GM12875 (cell line): ENCODE measurements around the gene TEX29.

ENCODE experiments used
- H3K4me3 ChIP-seq: one replicate; pipeline ENCODE4 v1.5.1; 2011; ENCODE audit warnings: low read depth, low read length, control low read depth
- CTCF ChIP-seq: IDR thresholded peaks from 2 replicates; pipeline ENCODE4 v1.5.1; 2011; ENCODE audit warnings: low read depth, mild to moderate bottlenecking, control low read depth, inconsistent platforms, low read length, moderate library complexity, borderline replicate concordance; ENCODE audit not compliant: insufficient read depth

The TEX29 gene

GRCh38 chr13:111341886-111342285 is 21.4 kb downstream of the TEX29 start:
- no peak for TF ChIP-seq CTCF
- H3K4me3 ChIP-seq, result no peak overlapping the region

- TF ChIP-seq CTCF, result no peak
- H3K4me3 ChIP-seq, result no peak overlapping the region
Measured at GRCh38 chr13:111342721-111343120, 22.3 kb downstream of the TEX29 start.

GRCh38 chr13:111343186-111343805 is 22.9 kb downstream of the TEX29 start:
- TF ChIP-seq CTCF, result no peak
- H3K4me3 ChIP-seq, result no peak overlapping the region

GRCh38 chr13:111344471-111345191 is 24.2 kb downstream of the TEX29 start:
- TF ChIP-seq CTCF, result no peak
- no peak overlapping the region for H3K4me3 ChIP-seq

GRCh38 chr13:111345682-111346081 is 25.2 kb downstream of the TEX29 start:
- no peak for TF ChIP-seq CTCF
- no peak overlapping the region for H3K4me3 ChIP-seq

- no peak overlapping the region for H3K4me3 ChIP-seq
- no peak for TF ChIP-seq CTCF
Measured at GRCh38 chr13:111346101-111346680, 25.7 kb downstream of the TEX29 start.

- no peak overlapping the region for H3K4me3 ChIP-seq
Measured at GRCh38 chr13:111347438-111347837, 27.0 kb downstream of the TEX29 start.

More at GRCh38 chr13:111347438-111347837, 27.0 kb downstream of the TEX29 start:
- TF ChIP-seq CTCF, result no peak
